ENCODE results near the gene TRAF2.

DNA sequence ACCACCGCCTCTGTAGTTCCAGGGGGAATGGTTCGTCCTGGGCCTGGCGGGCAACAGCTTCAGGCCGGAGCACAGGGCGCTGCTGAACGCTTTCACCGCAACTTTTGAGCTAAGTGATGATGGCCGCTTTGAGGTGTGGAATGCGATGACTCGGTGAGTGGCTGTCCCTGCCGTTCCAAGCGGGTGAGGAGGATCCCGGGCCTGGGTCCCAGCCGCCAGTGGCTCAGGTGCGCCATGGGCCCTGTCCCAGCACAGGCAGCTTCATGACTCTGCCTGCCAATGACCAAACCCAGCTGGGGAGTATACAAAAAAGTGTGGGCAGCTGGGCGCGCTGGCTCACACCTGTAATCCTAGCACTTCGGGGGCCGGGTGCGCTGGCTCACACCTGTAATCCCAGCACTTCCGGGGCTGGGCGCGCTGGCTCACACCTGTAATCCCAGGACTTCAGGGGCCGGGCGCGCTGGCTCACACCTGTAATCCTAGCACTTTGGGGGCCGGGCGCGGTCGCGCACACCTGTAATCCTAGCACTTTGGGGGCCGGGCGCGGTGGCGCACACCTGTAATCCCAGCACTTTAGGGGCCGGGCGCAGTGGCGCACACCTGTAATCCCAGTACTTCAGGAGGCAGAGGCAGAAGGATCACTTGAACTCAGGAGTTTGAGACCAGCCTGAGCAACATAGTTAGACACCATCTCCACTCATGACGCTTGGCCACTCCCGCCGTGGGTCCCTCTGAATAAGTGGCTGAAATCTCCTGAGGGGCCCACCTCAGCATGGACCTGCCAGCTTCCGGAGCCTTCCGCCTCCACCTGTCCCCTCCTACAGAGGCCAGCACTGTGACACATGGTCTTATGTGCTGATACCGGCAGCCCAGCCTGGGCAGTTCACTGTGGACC is 66.8 kb downstream of the TRAF2 start:
- no peak for TF ChIP-seq CTCF (IDR thresholded peaks at IDR 0.05; ENCODE audit: low read length)
- no peak for TF ChIP-seq EZH2 (IDR thresholded peaks at IDR 0.05; ENCODE audit: borderline replicate concordance, low read length)
